B cell (primary cell): ENCODE measurements around the gene ZNF286A.

Source experiments
- CTCF ChIP-seq: fragments of 200-600 bp; IDR thresholded peaks from one replicate; pipeline ENCODE4 v1.8.0; 2022; ENCODE audit warnings: antibody characterized with exemption, mild to moderate bottlenecking
- EZH2 ChIP-seq: IDR thresholded peaks from 2 replicates; pipeline ENCODE4 v1.6.1; 2012; ENCODE audit warnings: borderline replicate concordance, low read depth, mild to moderate bottlenecking, moderate library complexity, low read length; ENCODE audit not compliant: insufficient read depth, poor library complexity, severe bottlenecking

DNA sequence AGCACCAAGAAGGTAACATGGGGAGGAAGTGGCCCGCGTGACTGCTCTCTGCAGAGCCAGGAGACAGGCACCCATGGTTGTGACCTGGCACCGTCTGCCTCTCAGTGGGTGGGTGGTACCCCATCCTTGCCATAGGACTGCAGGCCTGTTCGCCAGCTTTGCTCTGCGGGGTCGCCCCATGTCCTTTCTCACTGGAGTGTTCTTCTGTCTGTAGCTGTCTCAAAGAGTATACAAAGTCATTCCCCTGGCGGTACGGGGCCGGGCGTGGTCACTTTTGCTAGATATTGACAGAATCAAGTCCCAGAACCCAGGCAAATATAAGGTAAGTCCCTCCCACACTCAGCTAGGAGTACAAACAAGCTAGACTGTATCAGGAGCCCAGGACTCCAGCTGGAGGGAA is 38.5 kb downstream of the ZNF286A start:
- TF ChIP-seq CTCF: no peak
- no peak for TF ChIP-seq EZH2
